OCI-LY1 (cell line): ENCODE data around the gene MACROD2.

Source experiments
- H2AFZ ChIP-seq: fragments of 200-600 bp; sonication (generic), shearing (Covaris generic); 2 replicates; pipeline ENCODE4 v1.6.0; 2014; ENCODE audit warnings: antibody characterized with exemption, mild to moderate bottlenecking, low read length
- H3F3A ChIP-seq: fragments of 200-600 bp; sonication (generic), shearing (Covaris generic); 2 replicates; pipeline ENCODE4 v1.6.0; 2014; ENCODE audit warnings: mild to moderate bottlenecking, antibody characterized with exemption, low read length, moderate library complexity; ENCODE audit not compliant: insufficient read depth
- H3K27ac ChIP-seq: fragments of 200-600 bp; sonication (generic); 2 replicates; pipeline ENCODE4 v1.5.1; 2014; ENCODE audit warnings: low read length, mixed run types, mild to moderate bottlenecking, low read depth; ENCODE audit not compliant: poor library complexity, severe bottlenecking
- H3K27me3 ChIP-seq: fragments of 200-600 bp; sonication (generic); 2 replicates; pipeline ENCODE4 v1.6.0; 2014; ENCODE audit warnings: antibody characterized with exemption, mild to moderate bottlenecking, low read length, moderate library complexity; ENCODE audit not compliant: insufficient read depth
- H3K36me3 ChIP-seq: fragments of 200-600 bp; sonication (generic); 2 replicates; pipeline ENCODE4 v1.6.1; 2014; ENCODE audit warnings: mild to moderate bottlenecking, antibody characterized with exemption, low read length, moderate library complexity, mixed read lengths; ENCODE audit not compliant: insufficient read depth
- H3K4me1 ChIP-seq: fragments of 200-600 bp; sonication (generic); 2 replicates; pipeline ENCODE4 v1.5.1; 2014; ENCODE audit warnings: mild to moderate bottlenecking, low read length, moderate library complexity; ENCODE audit not compliant: insufficient read depth, severe bottlenecking
- H3K4me2 ChIP-seq: fragments of 200-600 bp; sonication (generic), shearing (Covaris generic); 2 replicates; pipeline ENCODE4 v1.6.1; 2014; ENCODE audit warnings: low read length
- H3K4me3 ChIP-seq: fragments of 200-600 bp; sonication (generic); 2 replicates; pipeline ENCODE4 v1.5.1; 2014; ENCODE audit warnings: low read length, low read depth, mild to moderate bottlenecking, mixed read lengths; ENCODE audit not compliant: poor library complexity, severe bottlenecking
- H3K79me2 ChIP-seq: fragments of 200-600 bp; shearing (Covaris generic); 2 replicates; pipeline ENCODE4 v1.6.1; 2016; ENCODE audit warnings: mixed run types, low read length, mixed read lengths; ENCODE audit not compliant: insufficient read depth
- H3K9ac ChIP-seq: fragments of 200-600 bp; sonication (generic), shearing (Covaris generic); 2 replicates; pipeline ENCODE4 v1.6.1; 2014; ENCODE audit warnings: mild to moderate bottlenecking, low read length, mixed read lengths
- H3K9me2 ChIP-seq: fragments of 200-600 bp; sonication (generic), shearing (Covaris generic); 2 replicates; pipeline ENCODE4 v1.6.1; 2014; ENCODE audit warnings: low read depth, mild to moderate bottlenecking, low read length, mixed read lengths
- H3K9me3 ChIP-seq: fragments of 200-600 bp; shearing (Covaris generic); 2 replicates; pipeline ENCODE4 v1.6.1; 2014; ENCODE audit warnings: low read length, mixed read lengths
- H4K20me1 ChIP-seq: fragments of 200-600 bp; sonication (generic), shearing (Covaris generic); 2 replicates; pipeline ENCODE4 v1.6.0; 2016; ENCODE audit warnings: mild to moderate bottlenecking, low read length; ENCODE audit not compliant: insufficient read depth
- CTCF ChIP-seq: fragments of 200-600 bp; sonication (generic), shearing (Covaris generic); IDR thresholded peaks from 2 replicates; pipeline ENCODE4 v1.5.1; 2017; ENCODE audit warnings: mild to moderate bottlenecking, antibody characterized with exemption, low read length, moderate library complexity, mixed read lengths
- EZH2 ChIP-seq: fragments of 200-600 bp; sonication (generic), shearing (Covaris generic); IDR thresholded peaks from 2 replicates; pipeline ENCODE4 v1.8.0; 2017; ENCODE audit warnings: borderline replicate concordance, mixed run types, mild to moderate bottlenecking, antibody characterized with exemption, low read length, moderate library complexity, mixed read lengths

Gene MACROD2

GRCh38 chr20:14065774-14066173, 70.5 kb downstream of the MACROD2 start:
- H3K79me2 ChIP-seq = no peaks in the 10 kb centered on the region
- no peak overlapping the region for H3K9ac ChIP-seq
- no peak overlapping the region for H2AFZ ChIP-seq
- no peaks in the 10 kb centered on the region for H3K4me1 ChIP-seq
- H3K27ac ChIP-seq = no peak overlapping the region
- TF ChIP-seq EZH2 = no peak
- TF ChIP-seq CTCF = no peak
- no peak overlapping the region for H3K4me2 ChIP-seq
- H3K9me3 ChIP-seq = no peaks in the 10 kb centered on the region
- H3F3A ChIP-seq = no peaks in the 10 kb centered on the region
- no peak overlapping the region for H3K4me3 ChIP-seq
- H3K36me3 ChIP-seq = no peaks in the 10 kb centered on the region
- H4K20me1 ChIP-seq = no peaks in the 10 kb centered on the region
- H3K9me2 ChIP-seq = no peaks in the 10 kb centered on the region
- H3K27me3 ChIP-seq = 0 out of 2 replicates have a peak, but pooled peaks cover 5% of the 10 kb centered on the region

- Histone ChIP-seq H3K27me3 (0 out of 2 replicates have a peak, but pooled peaks cover 5% of the 10 kb centered on the region), H3K4me1 (no peaks in the 10 kb centered on the region), H3K36me3 (no peaks in the 10 kb centered on the region), H3K9ac (no peak overlapping the region), H3K9me3 (no peaks in the 10 kb centered on the region), H3K27ac (no peak overlapping the region), H3K79me2 (no peaks in the 10 kb centered on the region), H3K4me2 (no peak overlapping the region), H4K20me1 (no peaks in the 10 kb centered on the region), H3F3A (no peaks in the 10 kb centered on the region), H3K4me3 (no peak overlapping the region), H3K9me2 (no peaks in the 10 kb centered on the region), H2AFZ (no peak overlapping the region)
- TF ChIP-seq EZH2 (no peak), CTCF (no peak)
Observed at GRCh38 chr20:14067603-14068002, 72.3 kb downstream of the MACROD2 start.

- no peaks in the 10 kb centered on the region for H4K20me1 ChIP-seq
- H3K4me3 ChIP-seq = no peak overlapping the region
- H3K27me3 ChIP-seq = 0 out of 2 replicates have a peak, but pooled peaks cover 5% of the 10 kb centered on the region
- H3K9me3 ChIP-seq = no peaks in the 10 kb centered on the region
- no peaks in the 10 kb centered on the region for H3K36me3 ChIP-seq
- H3K4me2 ChIP-seq = no peak overlapping the region
- H3K9me2 ChIP-seq = no peaks in the 10 kb centered on the region
- no peaks in the 10 kb centered on the region for H3K4me1 ChIP-seq
- H3K79me2 ChIP-seq = no peaks in the 10 kb centered on the region
- TF ChIP-seq EZH2 = no peak
- TF ChIP-seq CTCF = no peak
- H2AFZ ChIP-seq = no peak overlapping the region
- no peaks in the 10 kb centered on the region for H3F3A ChIP-seq
- no peak overlapping the region for H3K27ac ChIP-seq
- H3K9ac ChIP-seq = no peak overlapping the region
Observed at GRCh38 chr20:14069796-14070195, 74.5 kb downstream of the MACROD2 start.
